Duodenal mucosa (tissue), 2 donors: ENCODE results near the gene CPE.

ENCODE experiments used
- H3K27ac ChIP-seq: one replicate; pipeline ENCODE4 v1.7.0; 2013; ENCODE audit warnings: low read depth, low read length
- H3K27me3 ChIP-seq, 2 donors: one replicate each; pipeline ENCODE4 v1.7.0; 2013; ENCODE audit warnings: low read length in 2 of 2, control low read depth in 1 of 2; ENCODE audit not compliant: insufficient read depth in 2 of 2, control insufficient read depth in 1 of 2
- H3K36me3 ChIP-seq, 2 donors: one replicate each; pipeline ENCODE4 v1.7.0; 2013; ENCODE audit warnings: low read length in 2 of 2, control low read depth in 1 of 2; ENCODE audit not compliant: insufficient read depth in 2 of 2, control insufficient read depth in 1 of 2
- H3K4me1 ChIP-seq, 2 donors: one replicate each; pipeline ENCODE4 v1.7.0; 2013; ENCODE audit warnings: low read length in 2 of 2, control low read depth in 1 of 2; ENCODE audit not compliant: insufficient read depth in 2 of 2, control insufficient read depth in 1 of 2
- H3K4me3 ChIP-seq, 2 donors: one replicate each; pipeline ENCODE4 v1.7.0; 2013; ENCODE audit warnings: low read length in 2 of 2, low read depth in 1 of 2
- H3K9ac ChIP-seq, 2 donors: one replicate each; pipeline ENCODE4 v1.7.0; 2013; ENCODE audit warnings: low read length in 2 of 2, low read depth in 1 of 2
- H3K9me3 ChIP-seq, 2 donors: one replicate each; pipeline ENCODE4 v1.7.0; 2013; ENCODE audit warnings: low read length in 2 of 2, control low read depth in 1 of 2; ENCODE audit not compliant: control insufficient read depth in 1 of 2

Gene CPE

GRCh38 chr4:165470009-165470408 lies 91.2 kb downstream of the CPE start:
- no peaks in the 10 kb centered on the region for H3K36me3 ChIP-seq
- peaks cover 4 to 15% of the 10 kb centered on the region in 2 donors for H3K9me3 ChIP-seq
- no peak overlapping the region for H3K4me3 ChIP-seq
- no peaks in the 10 kb centered on the region for H3K27me3 ChIP-seq
- H3K4me1 ChIP-seq, result peaks cover 4 to 11% of the 10 kb centered on the region in 2 donors
- no peak overlapping the region for H3K27ac ChIP-seq
- no peak overlapping the region for H3K9ac ChIP-seq

GRCh38 chr4:165472943-165473676 lies 94.3 kb downstream of the CPE start:
- Histone ChIP-seq H3K9ac (no peak overlapping the region), H3K27me3 (no peaks in the 10 kb centered on the region), H3K36me3 (no peaks in the 10 kb centered on the region), H3K9me3 (peaks cover 4 to 15% of the 10 kb centered on the region in 2 donors), H3K4me3 (no peak overlapping the region), H3K27ac (no peak overlapping the region), H3K4me1 (peaks cover 4 to 11% of the 10 kb centered on the region in 2 donors)

GRCh38 chr4:165474784-165475705 lies 96.2 kb downstream of the CPE start:
- Histone ChIP-seq H3K27ac (no peak overlapping the region), H3K27me3 (no peaks in the 10 kb centered on the region), H3K36me3 (no peaks in the 10 kb centered on the region), H3K4me1 (peaks cover 0 to 4% of the 10 kb centered on the region in 2 donors), H3K9ac (no peak overlapping the region), H3K4me3 (no peak overlapping the region), H3K9me3 (peaks cover 4 to 15% of the 10 kb centered on the region in 2 donors)

GRCh38 chr4:165475706-165476070 lies 96.9 kb downstream of the CPE start:
- H3K9me3 ChIP-seq, result peaks cover 4 to 15% of the 10 kb centered on the region in 2 donors
- H3K9ac ChIP-seq, result no peak overlapping the region
- no peak overlapping the region for H3K27ac ChIP-seq
- no peak overlapping the region for H3K4me3 ChIP-seq
- H3K4me1 ChIP-seq, result no peaks in the 10 kb centered on the region
- H3K36me3 ChIP-seq, result no peaks in the 10 kb centered on the region
- no peaks in the 10 kb centered on the region for H3K27me3 ChIP-seq

- Histone ChIP-seq H3K27ac (no peak overlapping the region), H3K9me3 (peaks cover 4 to 15% of the 10 kb centered on the region in 2 donors), H3K4me3 (no peak overlapping the region), H3K4me1 (no peaks in the 10 kb centered on the region), H3K9ac (no peak overlapping the region), H3K27me3 (no peaks in the 10 kb centered on the region), H3K36me3 (no peaks in the 10 kb centered on the region)
Measured at GRCh38 chr4:165476214-165477098, 97.6 kb downstream of the CPE start.

GRCh38 chr4:165477799-165478198 lies 99.0 kb downstream of the CPE start:
- no peak overlapping the region for H3K4me3 ChIP-seq
- peaks cover 4 to 13% of the 10 kb centered on the region in 2 donors for H3K9me3 ChIP-seq
- peaks cover 0 to 2% of the 10 kb centered on the region in 2 donors for H3K27me3 ChIP-seq
- H3K27ac ChIP-seq, result no peak overlapping the region
- no peaks in the 10 kb centered on the region for H3K4me1 ChIP-seq
- H3K36me3 ChIP-seq, result no peaks in the 10 kb centered on the region
- no peak overlapping the region for H3K9ac ChIP-seq

- H3K9ac ChIP-seq, result no peak overlapping the region
Measured at GRCh38 chr4:165478260-165478659, 99.5 kb downstream of the CPE start.

GRCh38 chr4:165481053-165481835 lies 102.4 kb downstream of the CPE start:
- Histone ChIP-seq H3K4me1 (no peaks in the 10 kb centered on the region), H3K27ac (no peak overlapping the region), H3K9me3 (no peaks in the 10 kb centered on the region)

More at GRCh38 chr4:165478260-165478659, 99.5 kb downstream of the CPE start:
- Histone ChIP-seq H3K27me3 (peaks cover 0 to 2% of the 10 kb centered on the region in 2 donors), H3K27ac (no peak overlapping the region), H3K4me1 (no peaks in the 10 kb centered on the region), H3K4me3 (no peak overlapping the region), H3K9me3 (peaks cover 4 to 9% of the 10 kb centered on the region in 2 donors), H3K36me3 (no peaks in the 10 kb centered on the region)

GRCh38 chr4:165489786-165490185 lies 111.0 kb downstream of the CPE start:
- no peak overlapping the region for H3K4me3 ChIP-seq
- H3K9ac ChIP-seq, result no peak overlapping the region
- H3K27ac ChIP-seq, result no peak overlapping the region
- H3K4me1 ChIP-seq, result peaks cover 6 to 9% of the 10 kb centered on the region in 2 donors
- no peaks in the 10 kb centered on the region for H3K9me3 ChIP-seq
- no peaks in the 10 kb centered on the region for H3K36me3 ChIP-seq
- peaks cover 0 to 3% of the 10 kb centered on the region in 2 donors for H3K27me3 ChIP-seq

More at GRCh38 chr4:165481053-165481835, 102.4 kb downstream of the CPE start:
- Histone ChIP-seq H3K9ac (no peak overlapping the region), H3K4me3 (no peak overlapping the region), H3K36me3 (no peaks in the 10 kb centered on the region), H3K27me3 (peaks cover 0 to 2% of the 10 kb centered on the region in 2 donors)
